Measurements from ENCODE around the gene CCDC57. TPM values are rescaled to one million over a fixed set of nuclear protein-coding genes. Genes with fewer than 3 reads are reported as not detected.

Gene CCDC57
- total RNA-seq, 6 experiments from 2014 or later, result 10.1 to 37.4 (median 17.2) TPM

DNA sequence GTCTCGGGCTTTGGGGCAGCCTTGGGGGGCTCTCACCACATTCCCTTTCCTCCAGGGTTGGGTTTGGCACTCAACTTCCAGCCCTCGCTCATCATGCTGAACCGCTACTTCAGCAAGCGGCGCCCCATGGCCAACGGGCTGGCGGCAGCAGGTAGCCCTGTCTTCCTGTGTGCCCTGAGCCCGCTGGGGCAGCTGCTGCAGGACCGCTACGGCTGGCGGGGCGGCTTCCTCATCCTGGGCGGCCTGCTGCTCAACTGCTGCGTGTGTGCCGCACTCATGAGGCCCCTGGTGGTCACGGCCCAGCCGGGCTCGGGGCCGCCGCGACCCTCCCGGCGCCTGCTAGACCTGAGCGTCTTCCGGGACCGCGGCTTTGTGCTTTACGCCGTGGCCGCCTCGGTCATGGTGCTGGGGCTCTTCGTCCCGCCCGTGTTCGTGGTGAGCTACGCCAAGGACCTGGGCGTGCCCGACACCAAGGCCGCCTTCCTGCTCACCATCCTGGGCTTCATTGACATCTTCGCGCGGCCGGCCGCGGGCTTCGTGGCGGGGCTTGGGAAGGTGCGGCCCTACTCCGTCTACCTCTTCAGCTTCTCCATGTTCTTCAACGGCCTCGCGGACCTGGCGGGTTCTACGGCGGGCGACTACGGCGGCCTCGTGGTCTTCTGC lies 24.6 kb upstream of the CCDC57 start:
- H3K27me3 ChIP-seq, result no peaks in the 10 kb centered on the region
- H3K36me3 ChIP-seq, result no peaks in the 10 kb centered on the region
- H3K4me1 ChIP-seq, result peaks cover 4 to 52% (median 33%) of the 10 kb centered on the region in 4 donors
- peak in 1 of 3 donors; percentile 54 for DNase-seq
- H3K27ac ChIP-seq, result no peak overlapping the region
- ATAC-seq, result no peak
- intact Hi-C loops (cut with DNase I), result loop anchor here (5.0 kb wide), 2 partner anchors 80 to 85 kb away; partner anchors contain the start of gene CD7 (in 1 of the 2)
- TF ChIP-seq, protein P1, sequence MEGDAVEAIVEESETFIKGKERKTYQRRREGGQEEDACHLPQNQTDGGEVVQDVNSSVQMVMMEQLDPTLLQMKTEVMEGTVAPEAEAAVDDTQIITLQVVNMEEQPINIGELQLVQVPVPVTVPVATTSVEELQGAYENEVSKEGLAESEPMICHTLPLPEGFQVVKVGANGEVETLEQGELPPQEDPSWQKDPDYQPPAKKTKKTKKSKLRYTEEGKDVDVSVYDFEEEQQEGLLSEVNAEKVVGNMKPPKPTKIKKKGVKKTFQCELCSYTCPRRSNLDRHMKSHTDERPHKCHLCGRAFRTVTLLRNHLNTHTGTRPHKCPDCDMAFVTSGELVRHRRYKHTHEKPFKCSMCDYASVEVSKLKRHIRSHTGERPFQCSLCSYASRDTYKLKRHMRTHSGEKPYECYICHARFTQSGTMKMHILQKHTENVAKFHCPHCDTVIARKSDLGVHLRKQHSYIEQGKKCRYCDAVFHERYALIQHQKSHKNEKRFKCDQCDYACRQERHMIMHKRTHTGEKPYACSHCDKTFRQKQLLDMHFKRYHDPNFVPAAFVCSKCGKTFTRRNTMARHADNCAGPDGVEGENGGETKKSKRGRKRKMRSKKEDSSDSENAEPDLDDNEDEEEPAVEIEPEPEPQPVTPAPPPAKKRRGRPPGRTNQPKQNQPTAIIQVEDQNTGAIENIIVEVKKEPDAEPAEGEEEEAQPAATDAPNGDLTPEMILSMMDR (IDR thresholded peaks at IDR 0.05), result no peak
- no peak for TF ChIP-seq POLR2A (IDR thresholded peaks at IDR 0.05)
- 90% methylated on average over 5 of the region's 59 CpGs for WGBS (ENCODE audit: insufficient coverage, low coverage, low lambda C conversion rate, missing lambda C conversion rate)
- H3K9me3 ChIP-seq, result no peaks in the 10 kb centered on the region
- H3K4me3 ChIP-seq, result no peak overlapping the region

DNA sequence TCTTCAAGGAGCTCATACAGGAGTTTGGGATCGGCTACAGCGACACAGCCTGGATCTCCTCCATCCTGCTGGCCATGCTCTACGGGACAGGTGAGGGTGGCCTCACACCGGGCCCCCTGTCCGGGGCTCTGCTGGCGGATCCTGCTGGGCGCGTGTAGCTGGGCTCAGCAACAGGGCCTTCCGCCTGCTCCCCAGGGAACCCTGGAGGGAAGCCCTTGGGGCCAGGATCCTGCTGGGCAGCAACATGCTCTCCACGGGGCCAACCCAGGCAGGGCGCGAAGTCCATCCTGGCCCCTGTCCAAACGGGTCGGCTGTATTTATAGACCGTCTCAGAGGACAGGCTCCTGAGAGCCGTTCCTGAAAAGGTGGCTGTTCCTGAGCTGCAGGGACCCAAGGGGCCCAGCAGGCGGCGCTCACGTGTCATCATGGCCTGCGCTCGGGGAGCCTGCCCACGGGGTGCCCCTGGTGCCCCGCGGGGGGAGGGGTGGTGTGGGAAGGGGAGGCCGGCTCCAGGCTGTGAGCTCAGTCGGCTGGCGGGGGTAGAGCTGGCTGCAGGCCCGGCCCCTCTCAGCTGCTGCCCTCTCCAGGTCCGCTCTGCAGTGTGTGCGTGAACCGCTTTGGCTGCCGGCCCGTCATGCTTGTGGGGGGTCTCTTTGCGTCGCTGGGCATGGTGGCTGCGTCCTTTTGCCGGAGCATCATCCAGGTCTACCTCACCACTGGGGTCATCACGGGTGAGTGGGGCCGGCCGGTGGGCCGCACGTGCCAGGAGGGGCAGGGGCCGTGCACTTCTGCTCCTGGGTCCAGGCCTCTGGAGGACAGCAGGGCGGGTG lies 23.7 kb upstream of the CCDC57 start:
- ATAC-seq (peak; percentile 31 to 58 (median 55)), DNase-seq (peak; percentile 70 to 93 (median 89))
- 0% methylated on average over 1 of the region's 44 CpGs for WGBS (ENCODE audit: insufficient coverage, low coverage, low lambda C conversion rate, missing lambda C conversion rate)
- H3K9me3 ChIP-seq, result no peaks in the 10 kb centered on the region
- no peak overlapping the region for H3K27ac ChIP-seq
- H3K4me3 ChIP-seq, result no peak overlapping the region
- TF ChIP-seq, protein P1 (IDR thresholded peaks at IDR 0.05), result peak; percentile 85 to 92 (median 88)
- no peak for TF ChIP-seq POLR2A (IDR thresholded peaks at IDR 0.05)
- H3K36me3 ChIP-seq, result no peaks in the 10 kb centered on the region
- intact Hi-C loops (cut with DNase I), result loop anchor here (5.0 kb wide), 2 partner anchors 81 to 86 kb away; partner anchors contain the start of gene CD7 (in 1 of the 2)
- peaks cover 4 to 47% (median 29%) of the 10 kb centered on the region in 4 donors for H3K4me1 ChIP-seq
- H3K27me3 ChIP-seq, result no peaks in the 10 kb centered on the region

DNA sequence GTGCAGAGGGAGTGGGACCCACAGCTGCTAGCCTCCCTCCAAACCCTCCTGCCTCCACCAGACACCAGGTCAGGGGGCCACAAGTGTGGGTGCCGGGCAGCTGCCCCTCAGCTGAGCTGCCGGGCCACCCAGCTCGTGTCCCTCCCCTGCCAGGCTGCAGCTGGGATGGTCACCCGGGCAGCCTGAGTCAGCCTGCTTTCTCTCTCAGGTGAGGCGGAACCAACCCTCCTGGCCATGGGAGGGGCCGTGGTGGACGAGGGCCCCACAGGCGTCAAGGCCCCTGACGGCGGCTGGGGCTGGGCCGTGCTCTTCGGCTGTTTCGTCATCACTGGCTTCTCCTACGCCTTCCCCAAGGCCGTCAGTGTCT lies 23.1 kb upstream of the CCDC57 start:
- DNase-seq (no peak), ATAC-seq (no peak)
- no peak overlapping the region for H3K27ac ChIP-seq

DNA sequence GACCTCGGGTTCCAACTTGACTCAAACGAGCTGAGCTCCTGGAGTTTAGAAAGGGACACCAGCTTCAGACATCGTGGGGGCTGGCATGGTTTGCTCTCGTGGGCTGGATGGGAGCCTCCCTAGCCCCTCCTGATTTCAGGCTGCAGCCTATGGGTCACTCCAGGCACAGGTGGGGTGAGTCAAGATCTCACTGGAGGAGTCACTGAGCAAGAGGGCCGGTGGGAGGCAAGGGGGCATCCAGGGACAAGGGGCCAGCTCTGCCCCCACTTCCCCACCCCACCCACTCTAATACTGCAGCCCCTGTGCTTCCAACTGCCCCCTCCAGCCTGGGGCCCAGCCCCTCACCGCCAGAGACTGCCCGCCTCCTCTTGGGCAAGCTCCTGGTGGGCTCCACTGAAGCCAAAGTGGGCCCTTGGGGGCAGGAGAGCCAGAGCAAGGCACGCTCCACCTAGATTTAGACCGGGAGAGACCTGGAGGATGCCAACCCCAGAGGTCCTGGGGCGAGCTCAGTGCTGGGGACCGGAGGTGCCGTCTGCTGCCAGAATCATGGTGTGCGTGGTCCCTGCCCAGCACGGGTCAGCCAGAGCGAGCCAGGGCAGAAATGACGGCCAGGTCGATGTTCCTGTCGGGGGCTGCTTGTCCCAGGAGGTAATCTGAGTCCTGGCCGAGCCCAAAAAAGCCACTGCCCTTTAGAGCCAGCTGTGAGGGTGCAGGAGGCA lies 22.6 kb upstream of the CCDC57 start:
- TF ChIP-seq POLR2A (IDR thresholded peaks at IDR 0.05), result no peak
- TF ChIP-seq, protein P1 (IDR thresholded peaks at IDR 0.05), result no peak
- intact Hi-C loops (cut with DNase I), result loop anchor here (5.0 kb wide), 2 partner anchors 82 to 87 kb away; partner anchors contain the start of gene CD7 (in 1 of the 2)
- H3K27me3 ChIP-seq, result no peaks in the 10 kb centered on the region
- H3K36me3 ChIP-seq, result no peaks in the 10 kb centered on the region
- WGBS (ENCODE audit: insufficient coverage, low coverage, low lambda C conversion rate, missing lambda C conversion rate), result 80% methylated on average over 7 of the region's 19 CpGs
- no peak overlapping the region for H3K27ac ChIP-seq
- no peaks in the 10 kb centered on the region for H3K9me3 ChIP-seq
- peaks cover 0 to 45% (median 19%) of the 10 kb centered on the region in 4 donors for H3K4me1 ChIP-seq
- DNase-seq (no peak), ATAC-seq (no peak)
- no peak overlapping the region for H3K4me3 ChIP-seq

More for the DNA sequence above, 23.1 kb upstream of the CCDC57 start:
- Histone ChIP-seq H3K9me3 (no peaks in the 10 kb centered on the region), H3K4me1 (peaks cover 2 to 45% (median 24%) of the 10 kb centered on the region in 4 donors), H3K27me3 (no peaks in the 10 kb centered on the region), H3K36me3 (no peaks in the 10 kb centered on the region), H3K4me3 (no peak overlapping the region)
- intact Hi-C loops (cut with DNase I), result loop anchor here (5.0 kb wide), 2 partner anchors 82 to 87 kb away; partner anchors contain the start of gene CD7 (in 1 of the 2)
- 13% methylated on average over 3 of the region's 15 CpGs for WGBS (ENCODE audit: insufficient coverage, low coverage, low lambda C conversion rate, missing lambda C conversion rate)
- TF ChIP-seq, protein P1 (IDR thresholded peaks at IDR 0.05), result no peak
- no peak for TF ChIP-seq POLR2A (IDR thresholded peaks at IDR 0.05)

Data from right lobe of liver (tissue), 6 donors.